ENCODE data around the gene RANBP2.

The RANBP2 gene

GRCh38 chr2:108691447-108691846 lies 27.8 kb upstream of the RANBP2 start:
- ATAC-seq: no peak

GRCh38 chr2:108701208-108701607 lies 18.1 kb upstream of the RANBP2 start:
- no peak for TF ChIP-seq ESRRG (CRISPR knock-in tag; IDR thresholded peaks at IDR 0.05)
- no peak for TF ChIP-seq TSHZ2 (CRISPR knock-in tag; IDR thresholded peaks at IDR 0.05)
- TF ChIP-seq ZFP3 (CRISPR knock-in tag; IDR thresholded peaks at IDR 0.05): no peak
- no peak for TF ChIP-seq RARB (CRISPR knock-in tag; IDR thresholded peaks at IDR 0.05)
- TF ChIP-seq ZC3H10 (CRISPR knock-in tag; IDR thresholded peaks at IDR 0.05): no peak
- no peak for TF ChIP-seq CSDC2 (CRISPR knock-in tag; IDR thresholded peaks at IDR 0.05)
- no peak for TF ChIP-seq CREB5 (CRISPR knock-in tag; IDR thresholded peaks at IDR 0.05; ENCODE audit: low read depth)
- no peak for TF ChIP-seq CSRNP3 (CRISPR knock-in tag; IDR thresholded peaks at IDR 0.05)
- no peak for TF ChIP-seq ZNF565 (CRISPR knock-in tag; conservative IDR thresholded peaks at IDR 0.05; ENCODE audit: low read depth)
- ATAC-seq: no peak

More at GRCh38 chr2:108691447-108691846, 27.8 kb upstream of the RANBP2 start:
- TF ChIP-seq ZNF565 (CRISPR knock-in tag; conservative IDR thresholded peaks at IDR 0.05; ENCODE audit: low read depth): no peak
- no peak for TF ChIP-seq ARNTL (CRISPR knock-in tag; IDR thresholded peaks at IDR 0.05; ENCODE audit: borderline replicate concordance, low read depth)
- TF ChIP-seq BACH2 (CRISPR knock-in tag; IDR thresholded peaks at IDR 0.05; ENCODE audit: borderline replicate concordance): no peak
- TF ChIP-seq ZFP30 (CRISPR knock-in tag; IDR thresholded peaks at IDR 0.05): no peak
- TF ChIP-seq TSHZ2 (CRISPR knock-in tag; IDR thresholded peaks at IDR 0.05): no peak
- TF ChIP-seq PATZ1 (CRISPR knock-in tag; IDR thresholded peaks at IDR 0.05; ENCODE audit: borderline replicate concordance): no peak
- no peak for TF ChIP-seq OSR1 (CRISPR knock-in tag; IDR thresholded peaks at IDR 0.05)
- no peak for TF ChIP-seq RARB (CRISPR knock-in tag; IDR thresholded peaks at IDR 0.05)
- TF ChIP-seq TOX (CRISPR knock-in tag; IDR thresholded peaks at IDR 0.05; ENCODE audit: borderline replicate concordance): no peak
- TF ChIP-seq ZC3H10 (CRISPR knock-in tag; IDR thresholded peaks at IDR 0.05): no peak
- TF ChIP-seq ZFP3 (CRISPR knock-in tag; IDR thresholded peaks at IDR 0.05): no peak
- no peak for TF ChIP-seq ISL1 (CRISPR knock-in tag; IDR thresholded peaks at IDR 0.05)
- TF ChIP-seq PPARA (CRISPR knock-in tag; IDR thresholded peaks at IDR 0.05; ENCODE audit: borderline replicate concordance): no peak
- TF ChIP-seq GLIS3 (CRISPR knock-in tag; IDR thresholded peaks at IDR 0.05): no peak
- no peak for TF ChIP-seq CSRNP3 (CRISPR knock-in tag; IDR thresholded peaks at IDR 0.05)
- TF ChIP-seq CREB5 (CRISPR knock-in tag; IDR thresholded peaks at IDR 0.05; ENCODE audit: low read depth): no peak

Data from SK-N-SH treated with all-trans-retinoic acid at 6 μM for 48 hours (cell line).